Muscle layer of colon (tissue), 2 donors: Measurements from ENCODE around the gene MYO5C.
A peak's percentile ranks its signal among the peaks of the same experiment; 100 is the strongest.

Experiments
- H3K27ac ChIP-seq: one replicate; pipeline ENCODE4 v1.7.0; 2013; ENCODE audit warnings: low read depth, mild to moderate bottlenecking, low read length, moderate library complexity
- H3K27me3 ChIP-seq, 2 donors: one replicate each; pipeline ENCODE4 v1.7.0; 2013; ENCODE audit warnings: low read length in 2 of 2, mild to moderate bottlenecking in 2 of 2; ENCODE audit not compliant: insufficient read depth in 2 of 2, control insufficient read depth in 1 of 2
- H3K36me3 ChIP-seq: one replicate; pipeline ENCODE4 v1.7.0; 2013; ENCODE audit warnings: mild to moderate bottlenecking, low read length; ENCODE audit not compliant: insufficient read depth
- H3K4me1 ChIP-seq: one replicate; pipeline ENCODE4 v1.7.0; 2013; ENCODE audit warnings: mild to moderate bottlenecking, low read length; ENCODE audit not compliant: insufficient read depth
- H3K4me3 ChIP-seq, 2 donors: one replicate each; pipeline ENCODE4 v1.7.0; 2013; ENCODE audit warnings: low read length in 2 of 2, low read depth in 1 of 2, mild to moderate bottlenecking in 1 of 2, moderate library complexity in 1 of 2
- H3K9ac ChIP-seq: one replicate; pipeline ENCODE4 v1.7.0; 2013; ENCODE audit warnings: low read length
- H3K9me3 ChIP-seq: one replicate; pipeline ENCODE4 v1.7.0; 2013; ENCODE audit warnings: mild to moderate bottlenecking, low read length
- donor health status: abdominal sarcoma.
- donor health status: Adenocarcinoma of cecum.

Gene MYO5C

GRCh38 chr15:52196891-52197290 is 98.7 kb downstream of the MYO5C start:
- Histone ChIP-seq H3K27ac (no peak overlapping the region), H3K36me3 (no peaks in the 10 kb centered on the region), H3K4me1 (no peaks in the 10 kb centered on the region), H3K4me3 (no peak overlapping the region), H3K27me3 (no peaks in the 10 kb centered on the region), H3K9ac (no peak overlapping the region), H3K9me3 (no peaks in the 10 kb centered on the region)

DNA sequence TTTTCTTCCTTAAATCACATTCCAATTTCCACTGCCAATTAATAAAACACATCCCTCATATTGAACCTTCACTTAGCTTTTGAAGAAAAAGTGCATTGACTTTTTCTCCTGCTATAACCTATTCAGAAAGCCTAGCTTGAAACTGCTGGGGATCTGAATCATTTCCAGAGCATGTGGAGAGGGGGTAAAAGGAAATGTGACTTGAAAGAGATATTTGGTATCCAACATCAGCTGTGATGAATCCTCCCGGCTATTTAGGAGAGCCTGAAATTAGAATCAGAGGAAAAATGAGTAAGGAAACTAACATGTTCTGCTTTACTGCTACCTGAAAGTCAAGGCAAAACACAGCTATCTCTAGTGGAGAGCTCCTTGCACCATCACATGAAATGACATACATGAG is 101.8 kb downstream of the MYO5C start:
- H3K36me3 ChIP-seq, result no peaks in the 10 kb centered on the region
- H3K4me1 ChIP-seq, result no peaks in the 10 kb centered on the region
- no peak overlapping the region for H3K9ac ChIP-seq
- H3K9me3 ChIP-seq, result no peaks in the 10 kb centered on the region
- no peak overlapping the region for H3K4me3 ChIP-seq
- no peaks in the 10 kb centered on the region for H3K27me3 ChIP-seq
- H3K27ac ChIP-seq, result no peak overlapping the region

- no peak overlapping the region for H3K27ac ChIP-seq
- H3K9ac ChIP-seq, result no peak overlapping the region
- no peaks in the 10 kb centered on the region for H3K4me1 ChIP-seq
- no peaks in the 10 kb centered on the region for H3K9me3 ChIP-seq
- no peak overlapping the region for H3K4me3 ChIP-seq
- H3K36me3 ChIP-seq, result no peaks in the 10 kb centered on the region
- H3K27me3 ChIP-seq, result no peaks in the 10 kb centered on the region
These were observed 102.3 kb downstream of the MYO5C start for GRCh38 chr15:52193321-52193720.

GRCh38 chr15:52191207-52191606 is 104.4 kb downstream of the MYO5C start, which contains the start of gene GNB5:
Gene GNB5 (minus strand): TSS chr15:52191392. CDS start chr15:52184676, 6,716 bp downstream.
- Histone ChIP-seq H3K9ac (no peak within 1 kb of the TSS), H3K9me3 (no peaks in the 10 kb centered on the region), H3K27me3 (no peaks in the 10 kb centered on the region), H3K36me3 (no peaks in the 10 kb centered on the region), H3K4me1 (no peaks in the 10 kb centered on the region), H3K4me3 (no peak within 1 kb of the TSS), H3K27ac (no peak within 1 kb of the TSS)

DNA sequence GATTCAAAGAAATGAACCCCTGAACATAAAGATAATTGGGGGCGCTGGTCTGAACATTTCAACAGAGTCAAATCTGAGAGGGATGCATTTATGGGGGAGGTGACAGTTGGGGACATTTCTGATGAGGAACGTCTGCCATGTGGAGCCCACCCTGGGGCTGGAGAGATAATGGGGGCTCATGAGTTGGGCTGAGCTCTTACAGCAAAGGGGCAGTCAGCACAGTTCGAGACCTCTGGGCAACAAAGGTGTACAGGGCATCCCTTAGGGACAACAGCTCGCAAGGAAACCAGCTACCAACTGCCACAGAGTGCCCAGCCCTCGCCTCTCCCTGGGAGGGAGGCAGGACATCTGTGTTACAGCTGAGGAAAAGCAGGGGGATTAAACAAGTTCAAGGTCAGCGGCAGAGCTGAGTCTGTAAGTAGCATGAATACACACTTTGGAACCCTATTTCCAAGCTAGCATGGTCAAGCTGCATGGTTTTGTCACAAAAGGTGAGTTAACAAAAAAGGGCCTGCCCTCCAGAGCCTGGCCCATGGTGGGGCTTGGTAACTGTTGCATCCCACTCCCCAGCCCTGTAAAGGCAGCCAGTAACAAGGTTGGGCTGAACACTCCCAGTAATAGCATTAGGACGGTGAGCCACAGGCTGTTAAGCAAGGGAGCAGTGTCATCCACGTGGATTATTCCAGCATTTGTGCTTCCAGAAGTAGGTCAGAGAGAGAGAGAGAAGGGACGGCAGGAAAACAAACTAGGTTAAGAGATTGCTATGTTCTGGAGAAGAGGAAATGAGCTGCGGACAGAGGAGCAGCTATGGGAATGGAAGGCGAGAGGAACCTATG is 108.7 kb downstream of the MYO5C start:
- H3K4me3 ChIP-seq, result no peak overlapping the region
- H3K27me3 ChIP-seq, result no peaks in the 10 kb centered on the region
- H3K4me1 ChIP-seq, result no peaks in the 10 kb centered on the region
- no peak overlapping the region for H3K9ac ChIP-seq
- H3K36me3 ChIP-seq, result no peaks in the 10 kb centered on the region
- no peak overlapping the region for H3K27ac ChIP-seq
- no peaks in the 10 kb centered on the region for H3K9me3 ChIP-seq

DNA sequence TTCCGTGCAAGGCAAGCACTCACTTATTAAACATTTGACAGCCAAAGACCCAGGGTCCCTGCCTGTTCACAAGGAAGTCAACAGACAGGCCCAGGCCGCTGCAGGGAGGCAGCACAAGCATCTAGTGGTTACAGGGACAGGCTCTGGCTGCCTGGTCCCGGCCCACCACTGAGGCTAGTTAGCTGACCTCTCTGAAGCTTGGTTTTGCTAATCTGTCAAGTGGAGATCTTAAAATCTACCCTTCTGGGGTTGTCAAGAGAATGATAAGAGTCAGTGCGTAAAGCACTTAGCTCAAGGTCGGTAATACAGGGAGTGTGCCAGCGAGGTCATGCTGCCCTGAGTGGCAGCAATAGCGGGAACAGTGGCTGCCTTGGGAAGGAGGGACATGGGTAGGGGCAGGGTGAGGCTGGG is 110.4 kb downstream of the MYO5C start:
- Histone ChIP-seq H3K36me3 (no peaks in the 10 kb centered on the region), H3K27me3 (no peaks in the 10 kb centered on the region), H3K9ac (no peak overlapping the region), H3K4me1 (peaks cover 7% of the 10 kb centered on the region), H3K27ac (no peak overlapping the region), H3K9me3 (no peaks in the 10 kb centered on the region), H3K4me3 (no peak overlapping the region)

DNA sequence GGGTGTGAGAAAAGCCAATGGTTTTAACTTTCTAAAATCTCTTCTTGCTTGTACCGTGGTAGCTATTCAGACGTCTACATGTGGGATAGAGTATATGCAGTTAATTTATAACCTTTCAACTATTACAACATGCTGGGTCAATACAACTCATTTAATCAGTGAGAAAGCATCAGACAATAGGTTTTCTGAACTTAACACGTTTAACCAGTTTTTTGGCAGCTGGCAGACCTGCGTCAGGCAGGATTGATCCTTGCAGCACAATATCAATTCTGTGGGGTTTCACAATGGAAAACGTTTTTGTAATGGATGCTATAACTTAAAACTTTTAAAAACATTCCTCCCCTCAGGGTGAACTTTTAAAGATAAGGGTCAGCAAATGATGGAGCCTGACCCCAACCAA is 110.9 kb downstream of the MYO5C start:
- no peak overlapping the region for H3K4me3 ChIP-seq
- H3K9ac ChIP-seq, result no peak overlapping the region
- no peaks in the 10 kb centered on the region for H3K9me3 ChIP-seq
- H3K27ac ChIP-seq, result no peak overlapping the region
- H3K36me3 ChIP-seq, result no peaks in the 10 kb centered on the region
- no peaks in the 10 kb centered on the region for H3K27me3 ChIP-seq
- peaks cover 7% of the 10 kb centered on the region for H3K4me1 ChIP-seq

GRCh38 chr15:52183562-52184173 is 111.9 kb downstream of the MYO5C start:
- peaks cover 10% of the 10 kb centered on the region for H3K4me1 ChIP-seq
- no peaks in the 10 kb centered on the region for H3K36me3 ChIP-seq
- H3K4me3 ChIP-seq, result no peak overlapping the region
- H3K9ac ChIP-seq, result no peak overlapping the region
- no peak overlapping the region for H3K27ac ChIP-seq
- H3K9me3 ChIP-seq, result no peaks in the 10 kb centered on the region
- H3K27me3 ChIP-seq, result no peaks in the 10 kb centered on the region

GRCh38 chr15:52181938-52182780 is 113.4 kb downstream of the MYO5C start:
- Histone ChIP-seq H3K9ac (no peak overlapping the region), H3K4me1 (peaks cover 17% of the 10 kb centered on the region), H3K9me3 (no peaks in the 10 kb centered on the region), H3K36me3 (no peaks in the 10 kb centered on the region), H3K27me3 (no peaks in the 10 kb centered on the region), H3K4me3 (no peak overlapping the region), H3K27ac (no peak overlapping the region)

GRCh38 chr15:52180851-52181450 is 114.7 kb downstream of the MYO5C start:
- no peaks in the 10 kb centered on the region for H3K27me3 ChIP-seq
- H3K36me3 ChIP-seq, result no peaks in the 10 kb centered on the region
- peak overlapping the region in 1 of 2 donors; percentile 73 for H3K4me3 ChIP-seq
- peaks cover 17% of the 10 kb centered on the region for H3K4me1 ChIP-seq
- no peaks in the 10 kb centered on the region for H3K9me3 ChIP-seq
- H3K27ac ChIP-seq, result peak overlapping the region; percentile 79
- H3K9ac ChIP-seq, result peak overlapping the region; percentile 61
